PC-9 (cell line): ENCODE measurements around the gene FARP1. TPM values are rescaled to one million over a fixed set of nuclear protein-coding genes. Genes with fewer than 3 reads are reported as not detected.

Experiments
- BruUV-seq: library from RNA; stranded (reverse); fragments of 400-500 nt; replicated peaks from 2 replicates; lab custom pipeline; 2021; lab: Mats Ljungman, UMichigan
- CTCF ChIA-PET: fragments of 300-600 bp; sonication (Branson Sonifier 250); formaldehyde crosslinking; loops from one replicate; lab custom pipeline; 2022; ENCODE audit warnings: antibody characterized with exemption; lab: Charles Lee
- POLR2A ChIA-PET: fragments of 300-600 bp; sonication (Branson Sonifier 250); formaldehyde crosslinking; loops from one replicate; lab custom pipeline; 2022; ENCODE audit warnings: antibody characterized with exemption; ENCODE audit not compliant: unreplicated experiment; lab: Charles Lee
- DNase-seq, 2 experiments: peaks; one replicate each; pipeline versions ENCODE4 v3.0.0 to v3.0.0-alpha.2; 2015 to 2022; ENCODE audit warnings: mixed read lengths in 1 of 2
- H2AFZ ChIP-seq: fragments of 200-600 bp; sonication (generic); 2 replicates; pipeline ENCODE4 v1.8.1; 2017; ENCODE audit warnings: antibody characterized with exemption
- H3F3A ChIP-seq: fragments of 200-600 bp; sonication (generic); 2 replicates; pipeline ENCODE4 v1.8.1; 2017; ENCODE audit warnings: antibody characterized with exemption, mild to moderate bottlenecking, low read depth; ENCODE audit not compliant: insufficient read depth
- H3K27ac ChIP-seq: fragments of 200-600 bp; sonication (generic); 2 replicates; pipeline ENCODE4 v1.6.1; 2016; ENCODE audit warnings: mixed run types
- H3K27me3 ChIP-seq: fragments of 200-600 bp; sonication (generic); 2 replicates; pipeline ENCODE4 v1.6.1; 2016; ENCODE audit warnings: low read depth, mixed run types; ENCODE audit not compliant: insufficient read depth
- H3K36me3 ChIP-seq: fragments of 200-600 bp; sonication (generic); 2 replicates; pipeline ENCODE4 v1.6.1; 2016; ENCODE audit warnings: low read depth, mixed run types
- H3K4me1 ChIP-seq: fragments of 200-600 bp; sonication (generic); replicated peaks from 2 replicates; pipeline ENCODE4 v1.6.1; 2016; ENCODE audit warnings: mixed run types; ENCODE audit not compliant: insufficient read depth
- H3K4me2 ChIP-seq: fragments of 200-600 bp; sonication (generic); 2 replicates; pipeline ENCODE4 v1.6.1; 2017; ENCODE audit warnings: mixed run types
- H3K4me3 ChIP-seq: fragments of 200-600 bp; sonication (generic); 2 replicates; pipeline ENCODE4 v1.6.1; 2016; ENCODE audit warnings: mixed run types
- H3K79me2 ChIP-seq: fragments of 200-600 bp; sonication (generic); 2 replicates; pipeline ENCODE4 v1.6.1; 2017; ENCODE audit warnings: low read depth, mixed run types
- H3K9me2 ChIP-seq: fragments of 200-600 bp; sonication (generic); 2 replicates; pipeline ENCODE4 v1.8.1; 2017; ENCODE audit warnings: mild to moderate bottlenecking; ENCODE audit not compliant: insufficient read depth
- H3K9me3 ChIP-seq: fragments of 200-600 bp; sonication (generic); 2 replicates; pipeline ENCODE4 v1.8.1; 2016; ENCODE audit warnings: low read depth; ENCODE audit not compliant: insufficient read depth
- H4K20me1 ChIP-seq: fragments of 200-600 bp; sonication (generic); 2 replicates; pipeline ENCODE4 v1.8.1; 2017; ENCODE audit not compliant: insufficient read depth
- CTCF ChIP-seq: fragments of 200-600 bp; sonication (generic); conservative IDR thresholded peaks from 2 replicates; pipeline ENCODE4 v1.6.1; 2017; ENCODE audit warnings: mixed run types, antibody characterized with exemption, mild to moderate bottlenecking, moderate library complexity
- EZH2 ChIP-seq: fragments of 200-600 bp; sonication (generic); IDR thresholded peaks from 2 replicates; pipeline ENCODE4 v1.8.0; 2017; ENCODE audit warnings: antibody characterized with exemption, low read depth
- intact Hi-C: fragments of 100-400 bp; cut with micrococcal nuclease; formaldehyde crosslinking; loops from one replicate; pipeline ENCODE4 v1.10.0; 2022; ENCODE audit not compliant: unreplicated experiment
- total RNA-seq: library from RNA; stranded (reverse); gene quantifications from 2 replicates; pipeline ENCODE4 v1.2.3, GENCODE V29; 2021

FARP1 gene
- total RNA-seq, 1 experiment from 2014 or later = 62.1 TPM

- Histone ChIP-seq H3K4me1 (no peaks in the 10 kb centered on the region), H3K36me3 (no peaks in the 10 kb centered on the region), H3K27ac (no peak overlapping the region), H3F3A (no peaks in the 10 kb centered on the region), H3K79me2 (no peaks in the 10 kb centered on the region), H4K20me1 (no peaks in the 10 kb centered on the region), H3K4me2 (no peak overlapping the region), H2AFZ (no peak overlapping the region), H3K9me2 (no peaks in the 10 kb centered on the region), H3K4me3 (no peak overlapping the region), H3K27me3 (no peaks in the 10 kb centered on the region), H3K9me3 (no peaks in the 10 kb centered on the region)
- intact Hi-C loops = no loop called here
- no TSS peak for BruUV-seq
- POLR2A ChIA-PET = no interaction called here
- DNase-seq = no peak
- TF ChIP-seq CTCF (no peak), EZH2 (no peak)
- CTCF ChIA-PET = no interaction called here
Observed at GRCh38 chr13:98100481-98100880, 42.4 kb upstream of the FARP1 start.

- POLR2A ChIA-PET = interaction anchor here (0.6 kb wide), 1 partner anchor 980 kb away, joined by 8 read pairs; no protein-coding TSS in a partner anchor
- no peak for DNase-seq
Observed at GRCh38 chr13:98103531-98103930, 39.4 kb upstream of the FARP1 start.

GRCh38 chr13:98103942-98104880 lies 38.7 kb upstream of the FARP1 start:
- H3K27me3 ChIP-seq = no peaks in the 10 kb centered on the region
- ChIA-PET CTCF (no interaction called here), POLR2A (no interaction called here)
- no peaks in the 10 kb centered on the region for H3K4me1 ChIP-seq
- TF ChIP-seq CTCF (peak; percentile 41; the same call in 1 of the 2 replicates), EZH2 (no peak)
- BruUV-seq = no TSS peak
- H3K9me2 ChIP-seq = no peaks in the 10 kb centered on the region
- H3F3A ChIP-seq = no peaks in the 10 kb centered on the region
- H3K9me3 ChIP-seq = no peaks in the 10 kb centered on the region
- no peak for DNase-seq
- H3K4me2 ChIP-seq = no peak overlapping the region
- intact Hi-C loops = no loop called here
- no peaks in the 10 kb centered on the region for H3K79me2 ChIP-seq
- H3K27ac ChIP-seq = no peak overlapping the region
- no peak overlapping the region for H3K4me3 ChIP-seq
- no peak overlapping the region for H2AFZ ChIP-seq
- no peaks in the 10 kb centered on the region for H4K20me1 ChIP-seq
- H3K36me3 ChIP-seq = no peaks in the 10 kb centered on the region

More at GRCh38 chr13:98103531-98103930, 39.4 kb upstream of the FARP1 start:
- CTCF ChIA-PET = no interaction called here
- intact Hi-C loops = no loop called here
- no peaks in the 10 kb centered on the region for H3K27me3 ChIP-seq
- no peaks in the 10 kb centered on the region for H3K9me3 ChIP-seq
- H2AFZ ChIP-seq = no peak overlapping the region
- BruUV-seq = no TSS peak
- no peak overlapping the region for H3K27ac ChIP-seq
- TF ChIP-seq CTCF = no peak
- no peak for TF ChIP-seq EZH2
- H3K4me3 ChIP-seq = no peak overlapping the region
- no peaks in the 10 kb centered on the region for H3K9me2 ChIP-seq
- no peaks in the 10 kb centered on the region for H3F3A ChIP-seq
- H3K36me3 ChIP-seq = no peaks in the 10 kb centered on the region
- no peaks in the 10 kb centered on the region for H3K79me2 ChIP-seq
- no peak overlapping the region for H3K4me2 ChIP-seq
- no peaks in the 10 kb centered on the region for H3K4me1 ChIP-seq
- H4K20me1 ChIP-seq = no peaks in the 10 kb centered on the region
